Glomerular visceral epithelial cell (primary cell): Measurements from ENCODE around the gene CARF.

Source experiments
- DNase-seq: peaks from one replicate; pipeline ENCODE4 v3.0.0-alpha.2; 2016; ENCODE audit errors: extremely low spot score

CARF gene

DNA sequence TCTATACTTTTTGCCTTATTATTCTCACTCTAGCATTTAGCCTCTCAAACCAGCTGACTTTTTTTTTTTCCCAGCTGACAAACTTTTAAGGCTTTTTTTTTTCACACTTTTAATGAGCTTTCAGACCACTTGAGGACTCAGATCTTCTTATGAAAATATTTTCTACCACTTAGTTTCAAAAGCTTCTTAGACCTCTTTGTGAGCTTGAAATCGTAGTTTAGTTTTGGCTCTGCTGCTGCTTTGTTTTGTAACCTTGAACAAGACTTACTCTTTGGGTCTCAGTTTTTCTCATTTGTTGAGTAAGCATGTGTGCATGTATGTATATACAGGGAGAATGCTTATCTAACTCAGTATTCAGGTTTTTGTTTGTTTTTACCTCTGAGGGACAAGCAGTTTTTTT lies 106.1 kb downstream of the CARF start:
- no peak for DNase-seq

DNA sequence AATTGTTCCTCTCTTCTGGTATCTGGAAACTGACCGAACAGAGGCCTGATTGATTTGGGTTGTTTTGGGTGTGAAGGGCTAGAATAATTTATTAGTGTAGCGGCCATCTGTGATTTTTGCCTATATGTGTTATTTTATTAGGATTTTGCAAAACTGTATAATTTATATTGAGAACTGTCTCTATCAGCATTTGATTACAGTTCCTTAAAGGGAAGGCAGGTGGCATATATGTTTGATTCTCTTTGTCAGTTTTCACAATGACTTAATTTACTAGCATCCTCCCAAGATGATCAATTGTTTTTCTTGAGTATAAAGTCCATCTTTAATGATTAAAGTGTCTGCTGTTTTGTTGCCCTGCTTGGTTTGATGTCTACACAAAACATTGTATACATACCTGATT lies 107.1 kb downstream of the CARF start:
- DNase-seq, result no peak

DNA sequence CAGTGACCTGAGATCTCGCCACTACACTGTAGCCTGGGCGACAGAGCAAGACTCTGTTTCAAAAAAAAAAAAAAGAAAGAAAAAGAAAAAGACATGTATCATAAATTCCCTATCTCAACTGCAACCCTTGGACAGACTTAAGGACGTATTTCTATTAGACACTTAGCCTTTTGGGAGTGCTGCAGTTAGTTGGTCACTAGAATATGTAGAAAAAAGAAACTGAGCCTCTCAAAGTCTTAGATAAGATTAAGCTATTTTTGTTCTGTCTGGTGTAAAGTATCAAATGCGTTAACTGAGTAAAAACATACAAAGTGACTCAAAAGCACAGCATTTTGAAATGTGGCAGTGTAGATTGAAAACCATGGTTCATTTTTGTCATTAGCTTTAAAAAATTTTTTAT lies 109.9 kb downstream of the CARF start:
- no peak for DNase-seq

DNA sequence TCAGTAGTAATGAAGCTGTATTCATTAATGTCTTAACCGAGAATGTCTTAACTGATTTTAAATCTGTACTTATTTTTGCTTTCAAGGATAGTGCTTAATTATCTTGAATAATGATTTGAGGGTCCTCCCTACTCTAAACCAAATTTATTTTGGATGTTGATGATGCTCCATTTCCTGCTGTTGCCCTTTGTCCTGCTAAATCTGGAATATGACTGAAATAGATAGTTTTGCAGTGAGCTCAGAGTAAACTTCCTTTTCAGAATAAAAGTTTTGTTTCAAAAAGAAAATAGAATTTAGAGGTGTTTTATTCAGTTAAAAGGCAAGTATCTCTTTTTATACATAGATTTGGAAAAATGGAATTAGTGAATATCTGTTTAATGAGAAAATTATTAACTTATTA lies 110.7 kb downstream of the CARF start:
- DNase-seq, result no peak

DNA sequence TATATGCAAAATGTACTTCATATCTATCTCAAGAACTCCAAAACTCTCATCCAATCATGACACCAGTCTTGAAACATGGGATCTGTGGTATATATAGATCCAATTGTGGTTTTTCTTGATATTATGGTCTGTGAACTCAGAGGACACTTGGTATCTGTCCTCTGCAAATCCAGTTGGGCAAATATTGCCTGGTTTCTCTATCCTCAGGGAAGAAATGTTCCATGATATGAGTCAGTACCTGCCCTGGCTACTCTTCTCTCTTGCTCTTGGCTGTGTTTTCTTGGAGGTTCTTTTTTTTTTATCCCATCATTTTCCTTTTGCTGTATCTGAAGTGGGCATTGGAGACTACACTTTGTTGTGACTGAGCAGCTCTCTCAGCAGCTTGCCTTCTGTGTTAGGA lies 113.5 kb downstream of the CARF start:
- no peak for DNase-seq

DNA sequence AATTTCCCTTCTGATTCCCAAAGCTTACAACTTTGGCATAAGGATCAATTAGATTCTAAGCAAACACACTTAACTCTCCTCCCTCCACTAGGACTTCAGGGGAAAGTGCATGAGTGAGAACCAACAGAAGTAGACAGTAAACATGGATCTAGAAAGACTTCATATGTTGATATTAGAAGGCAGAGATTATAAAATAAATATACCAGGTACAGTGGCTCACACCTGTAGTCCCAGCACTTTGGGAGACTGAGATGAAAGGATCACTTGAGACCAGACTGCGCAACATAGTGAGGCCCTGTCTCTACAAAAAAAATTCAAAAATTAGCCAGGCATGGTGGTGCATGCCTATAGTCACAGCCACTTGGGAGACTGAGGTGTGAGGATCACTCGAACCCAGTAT lies 118.5 kb downstream of the CARF start:
- DNase-seq, result no peak

DNA sequence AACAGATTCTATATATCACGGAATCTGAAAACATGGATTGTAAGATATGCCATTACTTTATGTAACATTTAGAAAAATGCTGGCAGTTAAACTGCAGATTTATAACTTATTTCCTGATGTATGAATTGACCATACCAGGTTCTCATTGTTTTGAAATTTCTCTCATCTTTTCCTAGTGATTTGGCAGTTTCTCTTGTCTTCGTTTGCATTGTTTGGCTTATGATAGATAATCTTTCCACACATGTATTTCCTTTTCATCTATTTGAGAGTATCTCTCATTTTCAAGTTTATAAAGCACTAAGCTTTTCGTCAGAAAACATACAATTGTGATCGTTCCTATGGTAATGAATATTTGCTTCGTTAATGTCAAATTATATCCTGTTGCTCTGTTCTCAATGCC lies 118.9 kb downstream of the CARF start:
- no peak for DNase-seq

DNA sequence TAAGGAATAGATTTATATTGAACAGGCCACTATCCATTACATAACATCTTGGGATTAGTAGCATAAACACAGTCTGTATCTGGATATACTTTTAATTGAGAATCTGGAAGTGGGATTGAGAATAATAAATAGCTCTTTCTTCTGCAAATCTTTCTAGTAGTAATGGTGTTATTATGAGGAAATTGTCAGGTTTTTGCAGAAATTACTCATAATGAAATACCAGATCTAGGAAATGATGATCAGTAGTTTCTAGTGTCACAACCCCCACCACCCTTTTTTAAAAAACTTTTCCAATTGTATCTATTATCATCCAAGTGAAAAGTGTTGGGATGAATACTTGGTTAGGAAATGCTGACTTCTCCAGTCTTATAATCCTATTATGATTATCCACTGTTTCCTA lies 121.3 kb downstream of the CARF start:
- DNase-seq, result no peak

DNA sequence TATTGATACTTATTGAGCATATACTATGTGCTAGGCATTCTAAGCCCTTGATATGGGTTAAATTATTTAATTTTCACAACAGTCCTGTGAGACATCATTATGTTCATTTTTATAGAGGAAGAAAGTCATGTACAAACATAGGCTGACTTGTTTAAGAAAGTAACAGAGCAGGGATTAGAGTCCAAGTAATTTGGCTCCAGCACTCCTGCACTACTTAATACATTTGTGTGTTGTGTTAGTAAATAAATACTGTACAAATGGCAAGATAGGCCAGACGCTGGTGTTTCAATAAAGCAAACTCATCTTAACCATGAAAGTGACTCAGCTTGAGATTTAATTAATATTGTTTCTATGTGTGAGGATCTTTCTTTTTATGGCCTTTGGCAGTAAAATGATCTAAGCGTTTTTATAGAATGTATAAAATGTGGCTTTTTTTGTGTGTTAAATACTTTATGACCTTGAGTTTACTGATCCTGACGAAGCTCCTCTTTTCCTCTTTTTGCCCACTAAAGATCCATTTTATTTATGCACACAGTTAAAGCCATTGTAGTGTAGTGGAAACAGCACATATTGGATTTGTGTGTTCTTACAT lies 123.9 kb downstream of the CARF start:
- no peak for DNase-seq
